ENCODE data around the gene TEX48.
A peak's percentile ranks its signal among the peaks of the same experiment; 100 is the strongest.

The TEX48 gene

GRCh38 chr9:114681594-114682332, at the start of gene TEX48:
TSS of gene TEX48 (minus strand) at chr9:114682192. CDS start at chr9:114671723, 10,469 bp downstream.
- DNase-seq (ENCODE audit: low spot score), result peak; percentile 86

- no peak for DNase-seq (ENCODE audit: low spot score)
Measured at GRCh38 chr9:114731701-114732100, 49.7 kb upstream of the TEX48 start.

- no peak for DNase-seq (ENCODE audit: low spot score)
Measured at GRCh38 chr9:114729706-114730105, 47.7 kb upstream of the TEX48 start.

- no peak for DNase-seq (ENCODE audit: low spot score)
Measured at GRCh38 chr9:114725930-114726329, 43.9 kb upstream of the TEX48 start.

GRCh38 chr9:114724744-114725143, 42.8 kb upstream of the TEX48 start:
- DNase-seq (ENCODE audit: low spot score), result no peak

- DNase-seq (ENCODE audit: low spot score), result no peak
Measured at GRCh38 chr9:114723931-114724330, 41.9 kb upstream of the TEX48 start.

GRCh38 chr9:114722937-114723620, 41.1 kb upstream of the TEX48 start:
- no peak for DNase-seq (ENCODE audit: low spot score)

- DNase-seq (ENCODE audit: low spot score), result no peak
Measured at GRCh38 chr9:114722081-114722621, 40.2 kb upstream of the TEX48 start.

- no peak for DNase-seq (ENCODE audit: low spot score)
Measured at GRCh38 chr9:114721491-114722079, 39.6 kb upstream of the TEX48 start.

GRCh38 chr9:114720086-114720676, 38.2 kb upstream of the TEX48 start:
- DNase-seq (ENCODE audit: low spot score), result no peak

- DNase-seq (ENCODE audit: low spot score), result no peak
Measured at GRCh38 chr9:114719290-114719689, 37.3 kb upstream of the TEX48 start.

GRCh38 chr9:114718801-114719221, 36.8 kb upstream of the TEX48 start:
- no peak for DNase-seq (ENCODE audit: low spot score)

GRCh38 chr9:114717908-114718486, 36.0 kb upstream of the TEX48 start:
- no peak for DNase-seq (ENCODE audit: low spot score)

- no peak for DNase-seq (ENCODE audit: low spot score)
Measured at GRCh38 chr9:114709636-114710035, 27.6 kb upstream of the TEX48 start.

GRCh38 chr9:114706711-114707110, 24.7 kb upstream of the TEX48 start:
- no peak for DNase-seq (ENCODE audit: low spot score)

- no peak for DNase-seq (ENCODE audit: low spot score)
Measured at GRCh38 chr9:114701988-114702387, 20.0 kb upstream of the TEX48 start.

- no peak for DNase-seq (ENCODE audit: low spot score)
Measured at GRCh38 chr9:114697951-114698351, 16.0 kb upstream of the TEX48 start.

GRCh38 chr9:114696814-114697544, 15.0 kb upstream of the TEX48 start:
- no peak for DNase-seq (ENCODE audit: low spot score)

GRCh38 chr9:114695948-114696347, 14.0 kb upstream of the TEX48 start:
- no peak for DNase-seq (ENCODE audit: low spot score)

GRCh38 chr9:114694719-114695269, 12.8 kb upstream of the TEX48 start:
- DNase-seq (ENCODE audit: low spot score), result no peak

- DNase-seq (ENCODE audit: low spot score), result no peak
Measured at GRCh38 chr9:114694146-114694545, 12.2 kb upstream of the TEX48 start.

All from NAMALWA (cell line).